GM12864 (cell line): ENCODE results near the gene MRRF.
"Not testable (repeated sequence)": the region's sequence is repeated elsewhere in the genome, so short reads cannot be mapped to it uniquely, and the experiment has no call there.

Source experiments
- DNase-seq: peaks from one replicate; pipeline ENCODE4 v3.0.0-alpha.2; 2011; ENCODE audit warnings: low read depth
- H3K4me3 ChIP-seq: 2 replicates; pipeline ENCODE4 v1.5.1; 2011; ENCODE audit warnings: mild to moderate bottlenecking, low read depth, low read length, control low read depth
- CTCF ChIP-seq: IDR thresholded peaks from 2 replicates; pipeline ENCODE4 v1.5.1; 2011; ENCODE audit warnings: low read depth, mild to moderate bottlenecking, moderate library complexity, low read length, control low read depth, inconsistent platforms; ENCODE audit errors: missing control alignments

The MRRF gene

GRCh38 chr9:122320413-122320881, 55.8 kb downstream of the MRRF start:
- H3K4me3 ChIP-seq, result no peak overlapping the region
- no peak for TF ChIP-seq CTCF
- DNase-seq, result no peak

DNA sequence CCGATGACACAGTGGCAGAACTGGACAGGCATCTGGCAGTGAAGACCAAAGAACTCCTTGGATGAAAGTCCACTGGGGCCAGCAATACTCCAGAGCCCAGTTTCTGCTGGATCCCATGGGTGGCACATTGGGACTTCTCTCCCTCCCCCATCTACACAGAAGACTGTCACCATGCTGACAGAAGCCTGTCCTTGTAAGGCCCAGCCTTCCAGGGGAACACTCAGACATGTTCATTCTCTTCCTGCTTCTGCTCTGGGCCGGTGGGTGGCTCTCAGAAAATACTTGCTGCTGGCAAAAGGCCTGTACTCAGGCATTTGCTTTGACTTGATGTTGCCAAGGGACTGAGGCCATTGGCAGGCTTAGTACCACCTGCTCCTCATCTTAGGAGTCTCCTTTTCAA, 57.9 kb downstream of the MRRF start:
- DNase-seq, result no peak
- TF ChIP-seq CTCF, result no peak
- H3K4me3 ChIP-seq, result no peak overlapping the region

DNA sequence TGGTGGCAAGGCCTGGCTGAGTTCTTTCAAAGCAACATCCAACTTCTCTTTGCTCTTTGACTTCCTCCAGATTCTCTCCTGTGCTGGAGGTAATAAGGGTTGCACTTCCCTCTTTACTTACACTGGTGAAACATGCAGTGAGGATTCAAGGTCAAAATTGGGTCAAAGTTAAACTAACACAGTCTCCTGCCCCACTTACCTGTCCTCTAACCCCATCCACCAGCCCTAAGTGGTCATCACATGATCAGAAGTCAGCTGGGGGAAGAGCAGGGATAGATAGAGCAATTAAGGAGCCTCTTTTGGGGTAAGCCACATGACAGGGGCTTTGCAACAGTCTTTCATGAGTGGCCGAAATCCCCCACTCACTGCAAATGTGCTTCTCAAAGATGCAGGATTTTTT, 60.0 kb downstream of the MRRF start:
- not testable (repeated sequence) for H3K4me3 ChIP-seq, DNase-seq

DNA sequence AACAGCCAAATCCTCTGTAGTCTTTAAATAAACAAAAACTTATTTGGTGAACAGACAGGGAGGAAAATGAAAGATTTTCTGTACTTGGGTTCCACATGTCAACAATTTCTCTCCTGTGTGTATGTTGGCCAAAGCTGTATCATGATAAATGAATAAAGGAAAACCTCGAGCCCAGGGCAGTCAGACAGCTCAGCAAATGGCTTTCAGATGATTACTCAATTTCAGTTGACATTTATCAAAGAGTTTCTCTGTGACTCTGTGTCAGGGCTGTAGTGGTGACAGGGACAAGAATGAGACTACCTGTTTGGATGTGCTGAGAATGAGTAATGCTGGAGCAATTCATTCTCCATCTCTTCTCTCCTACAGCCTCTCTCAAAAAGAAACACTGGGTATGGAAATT, 60.4 kb downstream of the MRRF start:
- no peak for TF ChIP-seq CTCF
- no peak for DNase-seq
- H3K4me3 ChIP-seq, result no peak overlapping the region

DNA sequence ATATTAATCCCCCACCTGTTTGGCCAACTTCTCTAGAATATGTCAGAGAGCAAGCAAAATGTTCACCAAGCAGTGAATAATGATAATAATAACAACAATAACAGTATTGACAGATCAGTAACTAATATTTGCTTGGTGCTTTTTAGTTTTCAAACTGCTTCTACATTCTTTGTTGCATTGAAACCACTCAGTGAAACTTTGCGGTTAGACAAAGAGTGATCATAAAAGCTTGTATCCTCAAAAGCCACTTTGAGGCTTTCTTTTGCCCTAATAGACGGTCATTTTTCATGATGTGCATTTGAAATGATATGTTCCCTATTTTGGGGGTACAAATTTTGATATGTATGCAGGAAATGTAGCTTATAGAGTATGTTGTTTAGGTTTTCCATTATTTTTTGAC, 62.5 kb downstream of the MRRF start:
- TF ChIP-seq CTCF, result no peak
- no peak overlapping the region for H3K4me3 ChIP-seq
- no peak for DNase-seq

DNA sequence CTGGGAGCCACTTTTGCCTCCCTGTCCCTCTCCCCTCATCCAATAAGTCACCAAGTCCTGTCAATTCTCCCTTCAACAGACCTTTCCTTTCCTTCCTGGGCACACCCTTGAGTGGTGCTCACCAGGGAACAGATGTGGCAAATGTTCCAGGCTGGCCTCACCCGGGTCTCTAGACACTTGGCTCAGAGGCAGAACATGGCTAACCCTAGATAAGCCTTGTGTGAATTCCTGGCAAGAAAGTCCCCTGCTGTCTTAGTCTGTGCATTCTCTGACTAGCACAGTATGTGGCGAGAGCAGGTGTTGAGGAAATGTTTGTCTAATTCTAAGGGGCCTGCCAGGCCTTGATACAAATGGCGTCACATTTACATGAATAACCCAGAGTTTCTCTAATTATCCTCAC, 64.9 kb downstream of the MRRF start:
- no peak overlapping the region for H3K4me3 ChIP-seq
- TF ChIP-seq CTCF, result no peak
- DNase-seq, result no peak

DNA sequence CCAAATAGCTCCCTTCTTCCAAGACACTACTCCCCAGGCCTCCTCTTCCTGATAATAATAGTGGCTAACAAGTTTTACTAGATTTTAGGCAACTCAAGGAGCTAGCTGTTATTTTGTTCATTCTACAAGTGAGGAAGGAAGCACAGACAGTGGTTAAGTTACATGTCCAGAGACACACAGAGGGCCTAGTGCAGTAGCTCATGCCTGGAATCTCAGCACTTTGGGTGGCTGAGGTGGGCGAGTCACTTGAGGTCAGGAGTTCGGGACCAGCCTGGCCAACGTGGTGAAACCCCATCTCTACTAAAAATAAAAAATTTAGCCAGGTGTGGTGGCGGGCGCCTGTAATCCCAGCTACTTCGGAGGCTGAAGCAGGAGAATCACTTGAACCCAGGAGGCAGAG, 65.8 kb downstream of the MRRF start:
- not testable (repeated sequence) for DNase-seq, H3K4me3 ChIP-seq

DNA sequence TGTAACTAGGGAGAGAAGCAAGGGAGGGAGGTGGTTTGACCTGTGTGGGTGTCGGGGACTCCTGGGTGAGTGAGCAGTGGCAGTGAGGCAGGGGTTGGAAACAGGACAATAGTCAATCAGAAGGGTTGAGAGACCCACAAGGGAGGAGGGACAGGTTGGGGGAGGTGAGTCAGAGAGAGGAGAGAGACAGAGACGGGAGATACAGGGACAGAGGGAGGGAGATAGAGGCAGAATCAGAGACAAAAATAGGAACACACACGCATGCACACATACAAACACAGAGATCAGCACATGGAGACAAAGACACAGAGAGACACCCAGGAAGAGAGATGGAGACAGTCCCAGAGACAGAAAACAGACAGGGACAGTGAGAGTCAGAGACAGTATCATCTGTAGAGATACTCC, 66.8 kb downstream of the MRRF start:
- DNase-seq, result no peak
- no peak for TF ChIP-seq CTCF
- no peak overlapping the region for H3K4me3 ChIP-seq
